DMS114 treated with DMSO at 0.1 percent for 48 hours (cell line): ENCODE results near the gene ROBO2.

Source experiments
- DNase-seq: peaks from one replicate; lab custom pipeline; 2025; ENCODE audit not compliant: unreplicated experiment; lab: John Stamatoyannopoulos, UW

Gene ROBO2

DNA sequence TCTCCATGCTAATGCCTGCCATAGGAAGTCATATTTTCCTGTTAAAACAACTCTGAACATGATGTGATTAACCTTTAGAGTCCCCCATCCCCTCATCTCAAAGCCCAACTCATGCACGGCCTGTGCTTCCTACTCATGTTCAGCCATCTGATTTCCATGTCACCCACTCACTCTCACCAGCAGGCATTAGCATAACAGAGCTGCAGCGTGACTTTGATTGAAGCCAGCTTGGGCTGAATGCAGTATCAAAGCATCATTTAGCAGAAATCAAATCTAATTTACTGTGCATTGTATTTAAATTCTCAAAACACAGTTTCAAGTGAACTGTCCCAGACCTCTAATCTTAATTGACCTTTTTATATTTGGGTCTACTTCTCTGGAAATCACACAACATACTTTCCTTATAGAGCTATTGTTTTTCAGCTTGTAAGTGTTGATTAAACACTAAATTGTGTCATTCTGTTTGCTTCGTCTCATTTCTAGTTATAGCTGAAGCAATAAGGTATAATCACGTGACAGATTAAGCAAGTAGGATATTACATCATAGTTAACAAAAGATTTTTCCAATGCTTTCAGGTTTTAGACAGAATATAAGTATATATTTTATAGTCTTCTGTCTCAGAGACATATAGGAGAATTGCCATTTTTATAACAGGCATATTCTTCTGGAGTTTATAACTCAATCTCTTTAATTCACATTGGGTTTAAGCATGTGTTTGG lies 501.5 kb downstream of the ROBO2 start:
- DNase-seq = no peak

DNA sequence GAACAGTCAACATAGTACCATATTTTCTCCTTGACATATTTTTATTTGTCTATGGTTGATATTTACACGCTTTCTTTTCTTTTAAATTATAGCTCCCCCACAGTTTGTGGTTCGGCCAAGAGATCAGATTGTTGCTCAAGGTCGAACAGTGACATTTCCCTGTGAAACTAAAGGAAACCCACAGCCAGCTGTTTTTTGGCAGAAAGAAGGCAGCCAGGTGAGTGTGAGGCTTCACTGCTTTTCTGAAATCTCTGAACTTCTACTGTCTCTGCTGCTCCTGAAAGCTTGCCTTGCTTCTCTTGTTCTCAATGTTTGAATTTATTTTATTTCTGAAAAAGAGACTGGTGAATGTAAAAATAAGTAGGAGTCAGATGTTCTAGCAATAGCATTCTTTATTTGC lies 506.3 kb downstream of the ROBO2 start:
- no peak for DNase-seq

DNA sequence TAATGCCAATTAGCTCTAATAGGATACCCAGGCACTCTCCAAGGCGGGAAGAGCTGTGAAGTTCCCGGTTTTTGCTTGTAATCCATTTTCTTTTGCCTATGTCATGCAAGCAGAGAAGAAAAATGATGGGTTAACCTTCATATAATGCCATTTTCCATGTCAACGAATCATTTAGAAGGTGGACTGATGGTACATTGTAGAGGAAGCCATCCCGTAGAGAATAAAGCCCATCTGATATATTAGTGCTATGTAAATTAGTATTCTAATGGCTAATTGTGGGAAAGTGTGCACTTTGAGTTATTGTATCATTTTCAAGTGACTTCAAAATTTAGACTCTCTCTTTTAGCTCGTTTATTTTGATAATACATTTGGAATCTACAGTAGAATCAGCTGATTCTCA lies 509.1 kb downstream of the ROBO2 start:
- no peak for DNase-seq

DNA sequence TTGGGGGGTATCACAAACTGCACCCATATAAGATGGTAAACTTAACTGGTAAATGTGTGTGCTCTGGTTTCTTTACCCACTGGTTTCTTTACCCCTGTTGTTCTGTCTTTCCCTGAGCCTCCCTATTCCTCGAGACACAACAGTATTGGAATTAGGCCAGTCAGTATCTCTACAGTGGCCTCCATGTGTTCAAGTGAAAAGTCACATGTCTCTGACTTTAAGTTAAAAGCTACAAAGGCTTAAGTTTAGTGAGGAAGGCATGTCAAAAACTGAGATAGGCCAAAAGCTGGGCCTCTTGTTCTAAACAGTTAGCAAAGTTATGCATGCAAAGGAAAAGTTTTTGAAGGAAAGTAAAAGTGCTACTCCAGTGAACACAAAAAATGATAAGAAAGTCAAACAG lies 513.3 kb downstream of the ROBO2 start:
- no peak for DNase-seq

DNA sequence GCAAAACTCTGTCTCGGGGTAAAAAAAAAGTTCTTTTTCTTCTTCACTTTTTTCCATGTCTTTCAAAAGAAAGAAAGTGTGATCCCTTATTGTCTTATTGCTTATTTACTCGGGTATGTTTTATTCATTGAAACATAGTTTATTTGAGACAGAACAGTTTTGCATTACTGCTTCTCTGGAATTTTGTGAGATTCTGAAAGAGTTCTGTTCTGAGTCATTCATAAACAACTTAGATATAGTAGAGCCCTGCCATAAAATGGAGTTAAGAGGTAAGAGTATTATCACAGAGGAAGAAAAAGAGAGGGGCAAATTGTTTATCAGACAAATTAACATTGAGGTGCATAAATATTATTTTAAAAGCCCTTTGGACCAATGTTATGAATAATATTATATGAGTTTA lies 522.2 kb downstream of the ROBO2 start:
- DNase-seq = no peak

DNA sequence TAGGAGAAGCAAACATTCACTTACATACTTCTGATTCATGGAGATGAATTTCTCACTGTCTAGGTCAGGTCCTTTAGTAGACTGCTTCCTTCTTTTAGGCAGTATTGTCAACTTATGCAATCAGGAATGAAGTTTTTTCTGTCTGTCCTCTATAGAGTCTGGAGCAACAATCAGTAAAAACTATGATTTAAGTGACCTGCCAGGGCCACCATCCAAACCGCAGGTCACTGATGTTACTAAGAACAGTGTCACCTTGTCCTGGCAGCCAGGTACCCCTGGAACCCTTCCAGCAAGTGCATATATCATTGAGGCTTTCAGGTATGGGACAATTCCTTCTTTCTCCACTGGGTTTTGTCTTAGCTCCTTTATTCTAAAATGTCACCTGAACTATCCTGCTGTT lies 523.1 kb downstream of the ROBO2 start:
- no peak for DNase-seq

DNA sequence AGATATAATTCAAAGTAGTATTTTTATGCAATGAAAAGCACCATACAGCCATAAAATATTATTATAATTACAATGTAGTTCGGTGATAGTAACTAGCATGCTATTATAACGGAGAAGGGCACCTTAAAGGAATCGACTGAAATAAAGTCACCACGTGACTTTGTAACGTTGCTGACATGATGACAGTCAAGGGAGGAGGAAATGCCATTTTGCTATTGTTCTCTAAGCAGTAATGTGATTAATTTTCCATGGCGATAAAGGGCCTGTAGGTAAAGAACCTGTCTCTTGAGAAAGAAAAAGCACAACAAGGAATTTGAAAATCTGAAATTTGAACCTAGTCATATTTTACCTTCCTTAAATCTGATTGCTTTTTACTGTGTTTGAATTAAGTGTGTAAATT lies 526.2 kb downstream of the ROBO2 start:
- DNase-seq = no peak

DNA sequence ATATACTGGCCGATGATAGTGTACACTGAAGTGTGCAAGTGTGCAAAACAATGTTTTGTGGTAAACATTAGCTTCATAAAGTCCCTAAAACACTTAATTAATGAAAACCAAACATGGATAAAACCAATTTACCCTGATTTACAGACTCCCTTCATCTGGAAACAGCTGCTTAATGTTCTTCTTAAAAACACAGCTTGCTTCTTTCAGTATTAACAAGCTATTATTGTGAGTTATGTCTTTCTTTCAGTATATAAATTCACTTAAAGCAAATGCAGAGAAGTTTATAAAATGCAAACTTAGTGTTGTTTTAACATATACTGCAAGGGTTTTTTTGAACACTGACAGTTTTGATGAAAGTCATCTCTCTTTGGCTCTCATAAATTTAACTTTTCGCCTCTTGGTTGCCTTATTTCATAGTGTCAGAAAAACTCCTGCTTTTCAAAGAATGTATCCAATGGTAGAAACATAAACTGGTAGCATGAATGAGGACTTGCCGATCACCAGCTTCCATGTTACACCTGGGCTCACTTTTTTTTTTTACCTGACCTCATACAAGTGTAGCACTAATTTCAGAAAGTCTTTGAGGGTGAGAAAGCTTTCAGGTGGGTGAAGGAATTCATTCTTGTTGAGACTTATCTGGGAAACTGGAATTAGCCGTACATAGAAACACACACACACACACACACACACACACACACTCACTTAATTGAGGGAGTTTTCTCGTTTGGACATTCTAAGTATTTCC lies 532.2 kb downstream of the ROBO2 start:
- DNase-seq = no peak

DNA sequence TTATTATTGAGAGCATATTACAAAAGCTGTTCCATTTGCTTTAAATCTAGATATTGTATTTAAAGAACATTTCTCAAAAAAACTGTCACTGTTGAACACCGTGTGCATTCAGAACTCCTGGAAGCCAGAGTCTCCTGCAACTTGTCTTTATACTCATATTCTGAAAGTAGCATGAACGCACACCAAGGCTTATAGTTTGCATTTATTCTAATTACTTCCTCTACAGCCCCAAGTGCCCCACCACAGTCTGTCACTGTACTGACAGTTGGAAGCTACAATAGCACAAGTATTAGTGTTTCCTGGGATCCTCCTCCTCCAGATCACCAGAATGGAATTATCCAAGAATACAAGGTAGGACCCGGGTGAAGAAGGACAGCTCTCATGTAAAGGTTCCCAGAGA lies 537.4 kb downstream of the ROBO2 start:
- DNase-seq = no peak

DNA sequence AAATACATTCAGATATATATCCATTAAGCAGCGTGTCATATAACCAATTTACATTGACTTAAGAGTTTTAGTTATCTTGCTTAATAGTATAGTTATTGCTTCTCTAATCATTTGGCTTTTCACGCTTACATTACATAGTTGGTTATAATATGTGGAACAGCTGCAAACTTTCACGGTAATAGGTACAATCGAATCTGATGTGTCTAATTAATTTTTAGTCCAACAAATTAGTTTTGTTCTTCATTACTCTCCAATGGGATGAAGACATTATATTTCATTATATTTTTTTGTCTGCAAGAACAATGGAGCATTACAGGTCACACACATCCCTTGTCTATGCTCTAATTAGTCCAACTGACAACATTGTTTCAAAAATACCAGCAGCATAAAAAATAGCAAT lies 546.3 kb downstream of the ROBO2 start:
- no peak for DNase-seq

DNA sequence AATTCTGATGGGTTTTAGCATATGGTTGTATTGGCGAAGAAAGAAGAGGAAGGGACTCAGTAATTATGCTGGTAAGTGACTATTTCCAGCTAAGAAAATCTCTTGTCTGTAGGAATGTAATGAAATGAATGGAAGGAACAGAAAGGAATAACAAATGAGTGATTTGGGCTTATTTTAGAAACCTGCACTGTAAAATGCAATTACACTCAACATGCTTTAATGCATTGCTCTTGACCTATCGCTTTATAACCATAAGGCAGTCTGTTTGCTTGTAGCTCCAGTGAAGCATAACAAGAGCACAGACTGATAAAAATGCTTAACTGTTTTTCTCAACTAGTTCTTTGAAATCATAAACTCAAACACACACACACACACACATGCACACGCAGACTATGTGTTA lies 549.0 kb downstream of the ROBO2 start:
- DNase-seq = no peak

DNA sequence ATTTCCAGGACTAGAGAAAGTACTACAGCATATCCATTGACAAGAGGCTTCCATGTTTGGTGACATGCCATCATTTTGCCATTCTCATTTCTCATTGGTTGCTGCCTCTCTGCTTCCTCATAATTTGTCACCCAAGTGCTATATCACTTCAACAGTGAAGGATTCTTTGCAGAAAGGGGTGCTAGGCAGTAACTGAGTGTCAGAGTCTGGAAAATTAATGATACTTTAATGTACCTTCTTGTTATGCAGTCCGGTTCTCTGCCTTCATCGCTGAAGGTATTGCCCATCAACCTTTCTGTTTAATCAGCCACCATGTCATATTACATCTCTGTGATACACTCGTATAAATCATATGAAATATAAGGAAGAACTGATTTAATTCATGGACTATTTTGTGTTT lies 550.3 kb downstream of the ROBO2 start:
- no peak for DNase-seq

DNA sequence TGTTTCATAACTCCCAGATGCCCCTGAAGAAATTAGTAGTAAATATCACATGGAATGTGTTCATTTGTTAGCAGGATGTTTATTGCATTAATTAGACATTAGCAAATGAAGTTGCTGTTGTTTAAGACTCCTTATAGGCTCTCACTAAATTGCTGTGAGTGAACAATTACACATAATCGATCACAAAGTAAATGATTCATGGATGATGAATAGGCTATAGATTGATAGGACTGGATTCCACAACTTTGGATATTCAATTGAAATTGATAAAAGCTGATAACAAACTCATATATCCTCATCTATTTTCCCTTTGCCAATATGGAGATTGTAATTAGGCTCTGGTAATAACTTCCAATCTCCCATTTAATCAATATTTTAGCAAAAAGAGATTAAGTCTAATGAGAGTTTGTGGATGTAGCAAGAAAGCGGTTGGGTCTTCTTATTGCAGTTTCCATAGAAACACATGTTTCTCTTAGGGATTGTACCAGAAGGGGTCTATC lies 555.5 kb downstream of the ROBO2 start:
- no peak for DNase-seq

DNA sequence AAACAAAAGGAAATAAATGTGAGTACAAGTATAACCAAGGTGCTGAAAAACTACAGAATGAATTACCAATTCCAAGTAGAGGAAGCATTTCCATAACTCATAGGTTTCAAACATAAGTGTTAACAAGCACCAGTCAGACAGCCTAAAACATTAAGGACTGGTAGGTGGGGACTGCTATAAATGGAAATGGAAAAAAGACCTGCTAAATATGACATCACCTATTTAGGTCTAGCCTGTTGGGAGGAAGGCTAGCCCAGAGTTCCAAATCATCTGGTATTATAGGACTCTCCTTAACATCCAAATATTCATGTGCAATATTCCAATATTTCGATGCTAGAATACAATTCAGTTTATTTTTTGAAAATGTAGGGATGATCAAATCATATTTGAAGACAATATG lies 560.0 kb downstream of the ROBO2 start:
- no peak for DNase-seq

DNA sequence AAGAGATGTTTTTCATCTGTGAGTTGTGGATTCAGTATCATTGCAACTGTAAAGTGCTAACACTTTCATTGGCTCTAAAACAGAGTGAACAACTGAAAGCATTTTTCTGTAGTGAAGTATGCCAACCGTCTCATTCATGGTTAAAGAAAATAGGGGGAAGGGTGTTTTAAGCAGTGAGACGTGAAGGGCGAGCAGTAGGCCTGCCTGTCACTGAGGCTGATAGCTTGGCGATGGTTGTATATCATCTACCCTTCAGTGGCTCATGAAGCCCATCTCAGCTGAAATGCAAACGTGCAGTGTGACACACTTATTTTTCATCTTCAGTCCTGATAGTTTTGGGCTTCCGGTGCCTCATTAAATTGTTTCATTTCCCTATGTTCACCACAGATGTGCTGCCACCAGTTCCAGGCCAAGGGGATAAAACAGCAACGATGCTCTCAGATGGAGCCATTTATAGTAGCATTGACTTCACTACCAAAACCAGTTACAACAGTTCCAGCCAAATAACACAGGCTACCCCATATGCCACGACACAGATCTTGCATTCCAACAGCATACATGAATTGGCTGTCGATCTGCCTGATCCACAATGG lies 562.0 kb downstream of the ROBO2 start:
- DNase-seq = no peak

DNA sequence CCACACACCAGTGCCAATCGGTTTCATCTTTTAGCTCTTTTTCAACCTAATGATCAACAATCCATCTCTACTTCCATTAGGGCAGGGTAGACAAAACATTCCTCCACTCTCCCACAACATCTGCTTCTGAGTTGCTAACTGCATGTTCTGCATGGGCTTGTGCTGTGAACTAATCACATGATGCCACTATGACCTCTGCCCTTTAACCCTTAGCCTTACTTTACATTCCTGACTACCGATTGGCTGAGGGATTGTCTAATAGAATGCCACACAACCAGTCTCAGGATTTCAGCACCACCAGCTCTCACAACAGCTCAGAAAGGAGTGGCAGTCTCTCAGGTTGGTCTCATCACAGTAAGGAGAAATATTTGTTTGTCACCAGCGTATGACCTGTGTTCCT lies 562.8 kb downstream of the ROBO2 start:
- DNase-seq = no peak

DNA sequence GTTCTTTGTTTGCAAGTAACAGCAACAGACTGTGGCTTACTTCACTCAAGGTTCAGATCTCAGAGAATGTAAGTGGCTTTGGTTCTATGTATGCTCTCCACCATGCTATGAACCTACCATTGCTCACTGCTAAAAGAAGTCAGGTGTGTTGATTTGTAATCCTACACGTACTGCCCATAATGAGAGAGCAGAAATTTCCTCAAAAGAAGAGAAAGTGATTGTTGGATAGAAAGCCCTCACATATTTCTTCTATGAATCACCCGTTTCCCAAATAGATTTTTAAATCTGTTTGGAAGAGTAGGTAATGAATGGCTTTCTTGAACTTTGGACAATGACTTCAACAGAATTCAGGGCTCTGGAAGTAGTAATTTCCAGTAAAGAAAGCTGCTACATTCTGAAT lies 565.4 kb downstream of the ROBO2 start:
- no peak for DNase-seq

DNA sequence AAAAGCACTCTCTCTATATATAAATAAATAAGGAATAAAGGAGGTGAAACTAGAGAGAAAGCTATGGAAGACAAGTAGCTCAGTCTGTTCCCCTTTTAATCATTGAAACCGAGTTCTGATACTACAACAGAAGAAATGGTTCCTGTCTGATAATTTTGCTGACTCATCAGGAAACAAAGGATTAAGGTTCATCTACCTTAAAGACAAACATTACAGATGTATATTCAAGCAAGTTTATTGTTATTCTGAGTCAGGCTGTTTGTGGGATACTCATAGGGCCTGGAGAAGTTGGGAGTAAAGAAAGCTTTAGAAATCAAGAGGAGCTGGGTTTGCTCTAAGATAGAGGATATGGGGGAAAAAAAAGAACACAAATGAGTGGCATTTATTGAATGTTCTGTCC lies 566.0 kb downstream of the ROBO2 start:
- no peak for DNase-seq

DNA sequence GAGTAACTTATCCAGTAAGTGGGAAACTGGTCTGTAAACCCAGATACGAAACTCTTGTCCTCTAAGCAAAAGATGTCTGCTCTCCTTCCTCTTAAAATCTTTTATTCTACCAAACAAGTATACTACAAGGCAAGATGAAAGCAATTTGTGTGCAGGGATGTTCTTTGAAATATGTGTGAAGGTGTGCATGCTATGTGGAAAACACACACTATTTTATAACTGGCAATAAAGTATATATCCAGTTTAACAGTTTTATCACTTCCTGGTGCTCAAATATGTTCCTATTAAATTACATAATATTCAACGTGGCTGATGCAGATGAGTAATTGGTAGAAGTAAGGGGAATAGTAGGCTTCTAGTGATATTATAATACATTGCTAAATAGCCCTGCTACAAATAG lies 566.5 kb downstream of the ROBO2 start:
- DNase-seq = no peak

DNA sequence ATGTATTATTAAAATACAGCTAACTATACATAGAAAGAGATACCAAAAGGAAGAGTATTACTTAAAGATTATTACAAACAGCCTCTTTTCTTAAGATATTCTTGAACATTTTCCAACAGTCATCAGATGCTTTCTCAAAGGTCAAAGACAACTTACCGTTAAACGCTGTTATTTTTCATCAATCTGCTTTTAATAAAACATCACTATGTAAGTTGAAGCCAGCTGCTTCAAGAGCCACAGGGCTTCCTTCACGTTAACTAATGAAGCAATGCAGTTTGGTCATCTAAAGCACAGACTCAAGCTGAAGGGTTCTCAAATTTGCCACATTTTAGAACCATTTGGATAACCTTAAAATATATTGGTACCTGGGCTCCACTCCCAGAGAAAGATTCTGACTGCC lies 578.8 kb downstream of the ROBO2 start:
- no peak for DNase-seq

DNA sequence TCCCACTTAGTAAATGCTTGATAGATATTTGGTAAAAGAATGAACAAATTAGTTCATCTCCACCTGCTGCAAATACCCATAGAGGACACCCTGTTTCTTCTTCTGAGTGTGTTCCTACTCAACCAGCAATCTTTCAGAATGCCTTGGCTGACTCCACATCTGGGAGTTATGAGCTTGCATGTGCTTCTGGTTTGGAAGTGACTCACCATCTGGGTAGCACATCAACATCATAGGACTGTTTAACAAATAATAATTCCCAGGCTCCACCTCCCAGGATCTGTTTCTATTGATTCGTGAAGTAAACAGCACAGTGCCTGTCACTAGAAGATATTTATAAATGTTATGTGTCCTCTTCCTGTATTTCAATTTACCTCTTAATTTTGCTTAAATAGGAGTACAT lies 580.1 kb downstream of the ROBO2 start:
- DNase-seq = no peak

DNA sequence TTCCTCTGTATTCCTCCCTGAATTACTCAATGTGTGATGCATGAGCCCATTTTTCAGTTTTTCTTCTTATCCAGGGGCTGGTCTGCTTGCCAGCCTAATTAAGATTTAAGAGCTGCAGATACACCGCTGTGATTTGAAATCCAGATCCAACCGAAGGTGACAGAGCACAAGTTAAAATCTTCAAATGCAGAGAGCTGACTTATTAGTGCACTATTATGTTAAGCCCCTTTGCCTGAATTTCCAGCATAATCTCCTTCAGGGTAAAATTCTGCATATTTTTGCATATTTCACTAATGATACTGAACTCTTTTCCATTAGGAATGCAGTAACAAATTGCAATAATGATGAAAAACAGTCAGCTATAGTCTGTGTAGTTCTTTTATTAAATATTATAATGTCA lies 583.6 kb downstream of the ROBO2 start:
- no peak for DNase-seq
